A549 (cell line): ENCODE measurements around the gene LGR6.

Experiments used
- EP300 ChIP-seq, 2 experiments: fragments of >200 bp; sonication (Bioruptor Twin); formaldehyde crosslinking; IDR thresholded peaks; 2 replicates in 1 of 2; 3 replicates in 1 of 2; pipeline ENCODE4 v1.6.1; 2016 to 2017
- ESRRA ChIP-seq: fragments of 150-350 bp; IDR thresholded peaks from 2 replicates; pipeline ENCODE4 v1.6.1; 2014; ENCODE audit warnings: mild to moderate bottlenecking, low read length, borderline replicate concordance
- MAZ ChIP-seq: fragments of 150-350 bp; IDR thresholded peaks from 2 replicates; pipeline ENCODE4 v1.6.1; 2014; ENCODE audit warnings: antibody characterized with exemption, low read depth, low read length, borderline replicate concordance
- MYC ChIP-seq: IDR thresholded peaks from 2 replicates; pipeline ENCODE4 v1.6.1; 2012; ENCODE audit warnings: mild to moderate bottlenecking, inconsistent platforms, low read length, improper control_type of control experiment, borderline replicate concordance
- POLR2A ChIP-seq: IDR thresholded peaks from 2 replicates; pipeline ENCODE4 v1.6.1; 2012; ENCODE audit warnings: mild to moderate bottlenecking, low read length
- RAD21 ChIP-seq, 2 experiments: fragments of >200 bp in 1 of 2; sonication (Bioruptor Twin) in 1 of 2; formaldehyde crosslinking in 1 of 2; IDR thresholded peaks in 1 of 2; conservative IDR thresholded peaks in 1 of 2; 2 replicates in 1 of 2; 3 replicates in 1 of 2; pipeline ENCODE4 v1.6.1; 2012 to 2018; ENCODE audit warnings: inconsistent platforms in 1 of 2
- RCOR1 ChIP-seq: fragments of 150-350 bp; IDR thresholded peaks from 2 replicates; pipeline ENCODE4 v1.6.1; 2014; ENCODE audit warnings: antibody characterized with exemption, low read length, low read depth
- SREBF2 ChIP-seq: fragments of 450-650 bp; IDR thresholded peaks from 2 replicates; pipeline ENCODE4 v1.6.1; 2014; ENCODE audit warnings: mild to moderate bottlenecking, moderate library complexity
- TP53 ChIP-seq: fragments of 250-450 bp; sonication (Bioruptor Pico); IDR thresholded peaks from 2 replicates; pipeline ENCODE4 v1.5.0; 2021; ENCODE audit warnings: mild to moderate bottlenecking, moderate library complexity
- TF ChIP-seq, protein P1 (sequence below): fragments of >200 bp; sonication (Bioruptor Twin); formaldehyde crosslinking; IDR thresholded peaks from 3 replicates; pipeline ENCODE4 v1.5.1; 2016
- TF ChIP-seq, protein P2 (sequence below): IDR thresholded peaks from 2 replicates; pipeline ENCODE4 v1.6.1; 2012
- TF ChIP-seq, protein P3 (sequence below): IDR thresholded peaks from 2 replicates; pipeline ENCODE4 v1.6.1; 2012; ENCODE audit warnings: low read depth, borderline replicate concordance
- TF ChIP-seq, protein P4 (sequence below): fragments of 200-600 bp; sonication (generic); IDR thresholded peaks from 2 replicates; pipeline ENCODE4 v1.6.1; 2016; ENCODE audit warnings: antibody characterized with exemption, mild to moderate bottlenecking, moderate library complexity

DNA sequence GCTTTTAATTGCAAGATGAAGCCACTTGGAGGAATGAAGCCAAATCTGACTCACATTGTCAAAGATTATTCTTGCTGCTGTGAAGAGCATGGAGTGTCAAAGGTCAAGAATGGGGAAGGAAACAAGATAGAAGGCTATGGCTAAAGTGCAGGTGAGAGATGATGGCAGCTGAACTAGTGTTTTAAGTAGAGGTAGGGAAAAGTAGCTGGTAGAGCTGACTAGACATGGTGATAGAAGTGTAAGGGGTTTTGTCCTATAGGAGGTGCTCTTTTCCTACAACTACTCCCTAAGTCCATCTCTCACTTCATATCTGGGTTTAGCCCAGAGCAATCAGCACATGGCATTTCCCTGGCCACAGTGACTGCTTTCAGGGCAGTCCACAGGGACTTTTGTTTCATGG is 136.3 kb downstream of the LGR6 start:
- TF ChIP-seq EP300 (IDR thresholded peaks at IDR 0.05), result no peak
- no peak for TF ChIP-seq POLR2A
- TF ChIP-seq, protein P1, sequence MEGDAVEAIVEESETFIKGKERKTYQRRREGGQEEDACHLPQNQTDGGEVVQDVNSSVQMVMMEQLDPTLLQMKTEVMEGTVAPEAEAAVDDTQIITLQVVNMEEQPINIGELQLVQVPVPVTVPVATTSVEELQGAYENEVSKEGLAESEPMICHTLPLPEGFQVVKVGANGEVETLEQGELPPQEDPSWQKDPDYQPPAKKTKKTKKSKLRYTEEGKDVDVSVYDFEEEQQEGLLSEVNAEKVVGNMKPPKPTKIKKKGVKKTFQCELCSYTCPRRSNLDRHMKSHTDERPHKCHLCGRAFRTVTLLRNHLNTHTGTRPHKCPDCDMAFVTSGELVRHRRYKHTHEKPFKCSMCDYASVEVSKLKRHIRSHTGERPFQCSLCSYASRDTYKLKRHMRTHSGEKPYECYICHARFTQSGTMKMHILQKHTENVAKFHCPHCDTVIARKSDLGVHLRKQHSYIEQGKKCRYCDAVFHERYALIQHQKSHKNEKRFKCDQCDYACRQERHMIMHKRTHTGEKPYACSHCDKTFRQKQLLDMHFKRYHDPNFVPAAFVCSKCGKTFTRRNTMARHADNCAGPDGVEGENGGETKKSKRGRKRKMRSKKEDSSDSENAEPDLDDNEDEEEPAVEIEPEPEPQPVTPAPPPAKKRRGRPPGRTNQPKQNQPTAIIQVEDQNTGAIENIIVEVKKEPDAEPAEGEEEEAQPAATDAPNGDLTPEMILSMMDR, result peak; percentile 24; the same call in 1 of the 3 replicates
- no peak for TF ChIP-seq TP53
- TF ChIP-seq SREBF2, result no peak
- no peak; a peak in 1 of 5 replicates for TF ChIP-seq RAD21 (conservative IDR thresholded peaks at IDR 0.05 in 1 of 2, IDR thresholded peaks at IDR 0.05 in 1 of 2)
- no peak for TF ChIP-seq ESRRA
- TF ChIP-seq, protein P2, sequence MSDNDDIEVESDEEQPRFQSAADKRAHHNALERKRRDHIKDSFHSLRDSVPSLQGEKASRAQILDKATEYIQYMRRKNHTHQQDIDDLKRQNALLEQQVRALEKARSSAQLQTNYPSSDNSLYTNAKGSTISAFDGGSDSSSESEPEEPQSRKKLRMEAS, result no peak
- no peak for TF ChIP-seq RCOR1
- no peak for TF ChIP-seq MAZ
- TF ChIP-seq, protein P3, sequence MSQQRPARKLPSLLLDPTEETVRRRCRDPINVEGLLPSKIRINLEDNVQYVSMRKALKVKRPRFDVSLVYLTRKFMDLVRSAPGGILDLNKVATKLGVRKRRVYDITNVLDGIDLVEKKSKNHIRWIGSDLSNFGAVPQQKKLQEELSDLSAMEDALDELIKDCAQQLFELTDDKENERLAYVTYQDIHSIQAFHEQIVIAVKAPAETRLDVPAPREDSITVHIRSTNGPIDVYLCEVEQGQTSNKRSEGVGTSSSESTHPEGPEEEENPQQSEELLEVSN, result no peak
- TF ChIP-seq MYC, result no peak
- TF ChIP-seq, protein P4, sequence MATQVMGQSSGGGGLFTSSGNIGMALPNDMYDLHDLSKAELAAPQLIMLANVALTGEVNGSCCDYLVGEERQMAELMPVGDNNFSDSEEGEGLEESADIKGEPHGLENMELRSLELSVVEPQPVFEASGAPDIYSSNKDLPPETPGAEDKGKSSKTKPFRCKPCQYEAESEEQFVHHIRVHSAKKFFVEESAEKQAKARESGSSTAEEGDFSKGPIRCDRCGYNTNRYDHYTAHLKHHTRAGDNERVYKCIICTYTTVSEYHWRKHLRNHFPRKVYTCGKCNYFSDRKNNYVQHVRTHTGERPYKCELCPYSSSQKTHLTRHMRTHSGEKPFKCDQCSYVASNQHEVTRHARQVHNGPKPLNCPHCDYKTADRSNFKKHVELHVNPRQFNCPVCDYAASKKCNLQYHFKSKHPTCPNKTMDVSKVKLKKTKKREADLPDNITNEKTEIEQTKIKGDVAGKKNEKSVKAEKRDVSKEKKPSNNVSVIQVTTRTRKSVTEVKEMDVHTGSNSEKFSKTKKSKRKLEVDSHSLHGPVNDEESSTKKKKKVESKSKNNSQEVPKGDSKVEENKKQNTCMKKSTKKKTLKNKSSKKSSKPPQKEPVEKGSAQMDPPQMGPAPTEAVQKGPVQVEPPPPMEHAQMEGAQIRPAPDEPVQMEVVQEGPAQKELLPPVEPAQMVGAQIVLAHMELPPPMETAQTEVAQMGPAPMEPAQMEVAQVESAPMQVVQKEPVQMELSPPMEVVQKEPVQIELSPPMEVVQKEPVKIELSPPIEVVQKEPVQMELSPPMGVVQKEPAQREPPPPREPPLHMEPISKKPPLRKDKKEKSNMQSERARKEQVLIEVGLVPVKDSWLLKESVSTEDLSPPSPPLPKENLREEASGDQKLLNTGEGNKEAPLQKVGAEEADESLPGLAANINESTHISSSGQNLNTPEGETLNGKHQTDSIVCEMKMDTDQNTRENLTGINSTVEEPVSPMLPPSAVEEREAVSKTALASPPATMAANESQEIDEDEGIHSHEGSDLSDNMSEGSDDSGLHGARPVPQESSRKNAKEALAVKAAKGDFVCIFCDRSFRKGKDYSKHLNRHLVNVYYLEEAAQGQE, result no peak
